Spinal cord (tissue), 10 donors: Measurements from ENCODE around the gene SEC31B. TPM values are rescaled to one million over a fixed set of nuclear protein-coding genes. Genes with fewer than 3 reads are reported as not detected.

Source experiments
- DNase-seq, 6 donors: peaks; one replicate each; pipeline versions ENCODE4 v3.0.0 to v3.0.0-alpha.2; 2013 to 2015; ENCODE audit warnings: low spot score in 6 of 6, low read depth in 4 of 6
- H3K27ac ChIP-seq: one replicate; pipeline ENCODE4 v1.5.1; 2013; ENCODE audit warnings: low read depth, low read length, control low read depth
- H3K27me3 ChIP-seq: one replicate; pipeline ENCODE4 v1.6.1; 2013; ENCODE audit warnings: low read length; ENCODE audit not compliant: control insufficient read depth, insufficient read depth
- H3K36me3 ChIP-seq: one replicate; pipeline ENCODE4 v1.6.1; 2013; ENCODE audit warnings: low read length; ENCODE audit not compliant: control insufficient read depth, insufficient read depth
- H3K4me1 ChIP-seq: one replicate; pipeline ENCODE4 v1.6.1; 2013; ENCODE audit warnings: low read length; ENCODE audit not compliant: control insufficient read depth, insufficient read depth
- H3K4me3 ChIP-seq: one replicate; pipeline ENCODE4 v1.5.1; 2013; ENCODE audit warnings: low read depth, low read length, control low read depth
- H3K9me3 ChIP-seq: one replicate; pipeline ENCODE4 v1.6.1; 2013; ENCODE audit warnings: low read length; ENCODE audit not compliant: control insufficient read depth, insufficient read depth
- WGBS: methylation state at CpG from one replicate; pipeline ENCODE4 v1.1.5; 2013; ENCODE audit warnings: missing lambda C conversion rate; ENCODE audit not compliant: insufficient coverage; 5-methylcytosine and 5-hydroxymethylcytosine counted together
- long read RNA-seq, 4 donors: transcript quantifications; one replicate each; lab custom pipeline, GENCODE V29; 2026
- polyA plus RNA-seq, 2 donors: library from polyadenylated mRNA; unstranded; fragments of 120-200 nt; gene quantifications; one replicate each; pipeline ENCODE4 v1.2.1, GENCODE V29; 2013; ENCODE audit not compliant: insufficient read length in 2 of 2
- total RNA-seq, 2 donors: library from RNA; depleted of rRNA in 1 of 2; stranded (reverse); fragments of 120-200 nt in 1 of 2; fragments of >200 nt in 1 of 2; gene quantifications; one replicate each; pipeline versions ENCODE4 v1.2.3 to v1.2.4, GENCODE V29; 2013 to 2014
- donor health status: healthy.

The SEC31B gene, protein sequence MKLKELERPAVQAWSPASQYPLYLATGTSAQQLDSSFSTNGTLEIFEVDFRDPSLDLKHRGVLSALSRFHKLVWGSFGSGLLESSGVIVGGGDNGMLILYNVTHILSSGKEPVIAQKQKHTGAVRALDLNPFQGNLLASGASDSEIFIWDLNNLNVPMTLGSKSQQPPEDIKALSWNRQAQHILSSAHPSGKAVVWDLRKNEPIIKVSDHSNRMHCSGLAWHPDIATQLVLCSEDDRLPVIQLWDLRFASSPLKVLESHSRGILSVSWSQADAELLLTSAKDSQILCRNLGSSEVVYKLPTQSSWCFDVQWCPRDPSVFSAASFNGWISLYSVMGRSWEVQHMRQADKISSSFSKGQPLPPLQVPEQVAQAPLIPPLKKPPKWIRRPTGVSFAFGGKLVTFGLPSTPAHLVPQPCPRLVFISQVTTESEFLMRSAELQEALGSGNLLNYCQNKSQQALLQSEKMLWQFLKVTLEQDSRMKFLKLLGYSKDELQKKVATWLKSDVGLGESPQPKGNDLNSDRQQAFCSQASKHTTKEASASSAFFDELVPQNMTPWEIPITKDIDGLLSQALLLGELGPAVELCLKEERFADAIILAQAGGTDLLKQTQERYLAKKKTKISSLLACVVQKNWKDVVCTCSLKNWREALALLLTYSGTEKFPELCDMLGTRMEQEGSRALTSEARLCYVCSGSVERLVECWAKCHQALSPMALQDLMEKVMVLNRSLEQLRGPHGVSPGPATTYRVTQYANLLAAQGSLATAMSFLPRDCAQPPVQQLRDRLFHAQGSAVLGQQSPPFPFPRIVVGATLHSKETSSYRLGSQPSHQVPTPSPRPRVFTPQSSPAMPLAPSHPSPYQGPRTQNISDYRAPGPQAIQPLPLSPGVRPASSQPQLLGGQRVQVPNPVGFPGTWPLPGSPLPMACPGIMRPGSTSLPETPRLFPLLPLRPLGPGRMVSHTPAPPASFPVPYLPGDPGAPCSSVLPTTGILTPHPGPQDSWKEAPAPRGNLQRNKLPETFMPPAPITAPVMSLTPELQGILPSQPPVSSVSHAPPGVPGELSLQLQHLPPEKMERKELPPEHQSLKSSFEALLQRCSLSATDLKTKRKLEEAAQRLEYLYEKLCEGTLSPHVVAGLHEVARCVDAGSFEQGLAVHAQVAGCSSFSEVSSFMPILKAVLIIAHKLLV
- total RNA-seq (10 to 100 TPM in 1 of 2 donors, 1 to 10 TPM in 1; 6.4 to 11.4 TPM), polyA plus RNA-seq (10 to 100 TPM; 23.1 to 38.4 TPM)
- long read RNA-seq, donor 1, transcript SEC31B-211 (3 exons, 2,920 nt), result major isoform, 5 of 5 reads
- long read RNA-seq, donor 1, partial matches to known transcripts, result 0 of 5 reads
- long read RNA-seq, donor 1, other reads (novel, unspliced or antisense), result 0 of 5 reads
- long read RNA-seq, donor 2, result 0 reads
- long read RNA-seq, donor 3, result 0 reads
- long read RNA-seq, donor 4, result 0 reads

DNA sequence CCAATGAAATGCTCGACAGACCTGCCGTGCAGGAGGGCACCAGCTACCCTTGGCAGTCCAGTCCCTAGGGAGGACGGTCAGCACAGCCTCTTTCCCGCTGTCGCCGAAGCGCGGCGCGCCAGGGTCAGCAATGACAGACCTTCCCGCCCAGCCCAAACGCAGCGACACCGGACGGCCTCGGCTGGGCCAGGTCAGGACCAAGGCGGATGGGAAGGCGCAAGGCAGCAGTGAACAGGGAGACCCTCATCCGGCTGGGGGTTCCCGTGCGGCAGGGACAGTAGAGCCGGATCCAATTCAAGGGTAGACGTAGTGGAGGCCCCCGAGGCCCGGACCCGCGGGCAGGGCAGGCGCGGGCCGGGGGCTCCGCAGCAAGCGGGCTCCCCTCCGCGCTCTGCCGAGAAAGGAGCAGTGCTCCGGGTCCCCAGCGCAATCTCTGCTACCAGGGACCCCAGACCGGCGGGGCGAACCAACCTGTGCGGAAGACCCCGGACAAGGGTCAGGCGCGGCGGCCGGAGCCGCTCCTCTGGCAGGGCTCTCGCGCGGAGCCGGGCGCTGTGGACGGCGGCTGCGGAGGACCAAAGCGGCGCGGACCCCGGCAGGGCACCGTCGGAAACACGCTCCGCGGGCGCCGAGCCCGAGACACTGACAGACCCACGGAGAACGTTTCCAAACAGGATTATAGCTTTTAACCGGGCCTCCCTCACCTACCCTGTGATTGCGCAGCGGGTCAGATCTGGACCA lies at the start of gene SEC31B:
Gene SEC31B, minus strand, starts transcription at position 551 of the 741 bp plus-strand sequence. CDS start 2,909 bp downstream, outside the sequence.
- Histone ChIP-seq H3K9me3 (no peaks in the 10 kb centered on the region), H3K27me3 (no peaks in the 10 kb centered on the region), H3K27ac (peak within 1 kb of the TSS; percentile 55), H3K36me3 (peaks cover 20% of the 10 kb centered on the region), H3K4me1 (peaks cover 9% of the 10 kb centered on the region), H3K4me3 (peak within 1 kb of the TSS; percentile 49)
- WGBS, result under 1% methylated on average over 69 of the region's 72 CpGs
- DNase-seq, result peak in 5 of 6 donors; percentile 24 to 81 (median 53)

DNA sequence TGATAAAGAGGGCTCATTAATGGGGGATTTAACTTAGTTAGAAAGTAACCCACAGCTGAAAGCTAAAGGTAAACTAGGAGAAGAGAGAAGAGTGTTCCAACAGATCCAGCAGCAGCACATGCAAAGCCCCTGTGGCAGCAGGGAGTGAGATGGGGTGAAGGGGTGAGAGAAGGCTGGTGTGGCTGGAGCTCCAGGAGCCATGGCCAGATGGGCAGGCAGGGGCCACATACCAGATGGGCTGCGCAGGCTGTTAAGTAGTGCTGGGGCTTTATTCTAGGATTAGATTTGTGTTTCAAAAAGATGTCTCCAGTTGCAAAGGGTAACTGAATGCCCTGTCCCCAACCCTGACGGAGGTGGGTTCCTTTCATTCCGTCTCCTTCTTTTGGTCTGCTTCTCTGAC lies 49.3 kb upstream of the SEC31B start:
- Histone ChIP-seq H3K27me3 (peaks cover 44% of the 10 kb centered on the region), H3K4me1 (no peaks in the 10 kb centered on the region), H3K36me3 (no peaks in the 10 kb centered on the region), H3K9me3 (no peaks in the 10 kb centered on the region), H3K27ac (no peak overlapping the region), H3K4me3 (no peak overlapping the region)
- DNase-seq, result no peak
- WGBS, result 80% methylated on average over 3 of the region's 3 CpGs

DNA sequence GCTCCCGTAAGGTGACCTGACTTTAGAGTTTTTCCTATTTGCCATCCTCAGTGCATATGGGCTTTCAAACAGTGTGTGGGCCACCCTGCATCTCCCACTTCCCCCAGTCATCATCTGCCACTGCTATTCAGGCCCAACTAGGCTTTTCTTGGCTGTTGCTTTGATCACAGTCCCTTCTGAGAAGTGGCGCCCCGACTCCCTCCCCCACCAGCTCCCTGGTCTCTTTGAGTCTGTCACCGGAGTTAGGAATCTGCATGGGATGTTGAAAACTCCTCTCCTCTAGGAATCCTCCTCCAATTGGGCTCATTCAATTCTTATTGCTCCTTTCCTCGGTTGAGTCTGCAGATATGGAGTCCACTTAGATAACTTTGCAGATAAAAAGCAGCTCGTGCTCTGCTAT lies 48.2 kb upstream of the SEC31B start:
- WGBS, result 36% methylated on average over 5 of the region's 6 CpGs
- H3K27ac ChIP-seq, result no peak overlapping the region
- no peaks in the 10 kb centered on the region for H3K36me3 ChIP-seq
- no peak overlapping the region for H3K4me3 ChIP-seq
- DNase-seq, result no peak
- H3K9me3 ChIP-seq, result no peaks in the 10 kb centered on the region
- peaks cover 49% of the 10 kb centered on the region for H3K27me3 ChIP-seq
- peaks cover 2% of the 10 kb centered on the region for H3K4me1 ChIP-seq

DNA sequence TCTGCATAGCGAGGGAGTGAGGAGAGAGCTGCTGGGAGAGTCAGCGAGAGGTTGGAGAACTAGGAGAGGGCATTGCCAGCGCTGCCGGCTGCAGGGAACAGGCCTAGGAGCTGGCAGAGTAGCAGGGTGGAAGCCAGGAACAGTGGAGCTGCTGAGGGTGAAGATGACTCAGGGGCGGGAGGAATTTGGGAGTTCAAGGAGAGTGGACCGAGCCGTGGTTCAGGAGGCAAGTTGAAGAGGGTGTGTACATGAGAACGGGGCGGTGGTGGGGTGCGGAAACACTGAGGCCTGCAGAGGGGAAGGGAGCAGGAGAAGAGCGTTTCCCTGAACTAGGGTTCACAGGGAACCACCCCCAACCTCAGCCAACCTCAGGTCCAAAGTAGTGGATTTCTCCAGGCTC lies 47.6 kb upstream of the SEC31B start:
- peaks cover 55% of the 10 kb centered on the region for H3K27me3 ChIP-seq
- no peaks in the 10 kb centered on the region for H3K9me3 ChIP-seq
- no peaks in the 10 kb centered on the region for H3K36me3 ChIP-seq
- no peak overlapping the region for H3K27ac ChIP-seq
- H3K4me3 ChIP-seq, result no peak overlapping the region
- WGBS, result 69% methylated on average over 5 of the region's 11 CpGs
- peaks cover 8% of the 10 kb centered on the region for H3K4me1 ChIP-seq
- DNase-seq, result no peak

DNA sequence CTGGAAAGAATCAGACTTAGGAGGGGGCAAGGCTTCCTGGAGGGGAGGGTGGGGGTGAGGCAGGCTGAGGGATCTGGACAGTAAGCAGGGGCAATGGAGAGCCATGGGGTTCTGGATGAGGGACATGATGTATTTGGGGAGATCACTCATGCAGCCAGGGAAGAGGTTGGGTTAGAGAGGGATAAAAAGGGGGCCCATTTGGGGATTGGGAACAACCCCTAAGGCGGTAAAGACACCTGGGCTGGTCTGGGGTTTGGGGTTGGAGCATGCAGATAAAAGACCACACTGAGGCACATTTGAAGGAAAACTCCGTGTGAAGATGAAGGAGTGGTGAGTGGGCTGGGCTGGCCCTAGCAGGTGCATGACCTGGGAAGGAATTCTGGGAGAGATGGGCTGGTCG lies 46.9 kb upstream of the SEC31B start:
- H3K27ac ChIP-seq, result no peak overlapping the region
- peaks cover 62% of the 10 kb centered on the region for H3K27me3 ChIP-seq
- H3K4me3 ChIP-seq, result no peak overlapping the region
- no peaks in the 10 kb centered on the region for H3K36me3 ChIP-seq
- WGBS, result 61% methylated on average over 3 of the region's 3 CpGs
- H3K9me3 ChIP-seq, result no peaks in the 10 kb centered on the region
- no peak for DNase-seq
- peaks cover 15% of the 10 kb centered on the region for H3K4me1 ChIP-seq

DNA sequence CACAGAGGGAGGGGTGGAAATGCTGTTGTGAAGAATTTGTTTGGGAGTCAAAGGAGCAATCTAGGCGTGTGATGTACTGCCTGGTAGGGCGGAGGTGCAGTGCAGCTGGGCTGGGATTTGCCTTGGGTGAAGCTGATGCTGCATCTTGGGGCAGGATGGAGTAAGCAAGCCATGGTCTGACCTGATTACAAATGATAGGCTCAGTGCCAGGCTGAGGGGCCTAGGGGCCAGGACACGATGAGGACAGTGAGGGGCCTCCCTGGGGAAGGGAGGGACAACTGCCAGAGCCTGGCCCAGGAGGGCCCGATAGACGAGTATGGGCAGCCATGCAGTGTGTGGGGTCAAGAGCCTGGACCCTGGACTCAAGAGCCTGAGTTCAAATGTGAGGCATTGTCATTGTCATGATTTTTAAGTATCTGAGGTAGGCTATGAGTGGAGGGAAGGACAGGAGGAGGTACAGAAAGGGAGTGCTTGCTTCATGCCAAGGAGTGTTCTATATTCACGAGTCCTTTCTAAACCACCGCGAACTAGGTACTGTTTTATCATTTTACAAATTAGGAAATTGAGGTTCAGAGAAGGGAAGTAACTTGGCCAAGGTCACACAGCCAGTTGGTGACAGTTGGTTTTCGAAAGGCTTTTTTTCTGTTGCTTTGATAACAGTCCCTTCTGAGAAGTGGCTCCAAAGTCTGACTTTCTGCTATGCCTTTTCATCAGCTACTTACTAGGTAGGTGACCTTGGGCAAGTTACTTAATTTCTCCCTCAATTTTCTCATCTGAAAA lies 45.7 kb upstream of the SEC31B start:
- DNase-seq, result no peak
- no peak overlapping the region for H3K27ac ChIP-seq
- H3K9me3 ChIP-seq, result no peaks in the 10 kb centered on the region
- WGBS, result 83% methylated on average over 8 of the region's 9 CpGs
- peaks cover 61% of the 10 kb centered on the region for H3K27me3 ChIP-seq
- H3K36me3 ChIP-seq, result no peaks in the 10 kb centered on the region
- peaks cover 15% of the 10 kb centered on the region for H3K4me1 ChIP-seq
- H3K4me3 ChIP-seq, result no peak overlapping the region

DNA sequence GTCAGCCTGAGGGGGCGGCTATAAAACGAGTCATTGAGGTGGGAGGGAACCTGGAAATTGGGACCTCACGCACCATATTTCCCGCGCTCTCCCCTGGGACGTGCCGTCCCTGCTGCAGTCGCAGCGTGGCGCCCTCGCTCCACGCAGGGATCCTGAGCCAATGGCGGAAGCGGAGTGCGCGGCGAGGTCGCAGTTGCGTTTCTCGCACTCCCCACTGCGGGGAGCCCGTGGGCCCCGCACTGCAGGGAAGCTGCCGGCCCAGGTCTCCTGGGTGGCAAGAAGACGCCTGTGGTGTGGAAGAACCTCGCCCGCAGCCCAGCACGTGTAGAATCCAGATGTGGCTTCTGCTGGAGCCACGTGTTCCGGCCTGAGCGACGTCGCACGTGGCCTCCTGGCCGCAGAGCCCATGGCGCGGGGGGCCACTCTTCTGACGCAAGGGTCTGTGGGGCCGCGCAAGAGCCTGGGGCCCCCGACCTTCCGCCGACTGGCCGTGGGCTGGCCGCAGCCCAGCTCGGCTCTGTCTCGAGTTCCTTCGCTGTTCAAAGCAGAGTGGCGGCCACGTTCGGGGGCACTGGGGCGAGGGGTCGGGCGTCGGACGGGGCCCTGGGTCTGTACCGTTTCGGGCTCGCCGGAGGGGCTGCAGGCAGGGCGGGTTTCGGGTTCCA lies 42.5 kb upstream of the SEC31B start:
- H3K27me3 ChIP-seq, result peaks cover 41% of the 10 kb centered on the region
- WGBS, result 4% methylated on average over 62 of the region's 62 CpGs
- H3K4me3 ChIP-seq, result no peak overlapping the region
- DNase-seq, result peak; percentile 22 to 93 (median 62)
- H3K9me3 ChIP-seq, result no peaks in the 10 kb centered on the region
- peaks cover 5% of the 10 kb centered on the region for H3K36me3 ChIP-seq
- no peak overlapping the region for H3K27ac ChIP-seq
- H3K4me1 ChIP-seq, result peaks cover 15% of the 10 kb centered on the region

DNA sequence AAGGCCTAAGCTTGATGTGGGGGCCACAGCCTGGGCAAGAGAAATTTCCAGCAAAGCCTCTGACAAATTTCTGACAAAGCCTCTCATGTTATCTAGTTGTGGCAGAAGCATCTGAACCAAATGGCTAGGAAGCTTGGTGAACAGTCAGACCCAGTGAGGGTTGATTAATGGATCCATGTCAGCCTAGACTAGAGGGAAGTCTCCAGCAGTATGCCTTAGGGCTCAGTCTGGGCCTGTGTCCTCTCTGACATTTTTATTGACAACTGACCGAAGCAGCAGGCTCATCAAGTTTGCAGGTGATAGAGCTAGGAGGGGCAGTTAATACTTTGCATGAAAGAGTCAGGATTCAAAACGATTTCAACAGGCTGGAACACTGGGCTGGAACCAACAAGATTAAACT lies 41.3 kb upstream of the SEC31B start:
- H3K27me3 ChIP-seq, result peaks cover 33% of the 10 kb centered on the region
- H3K27ac ChIP-seq, result no peak overlapping the region
- H3K36me3 ChIP-seq, result peaks cover 7% of the 10 kb centered on the region
- 65% methylated on average over 2 of the region's 2 CpGs for WGBS
- H3K4me1 ChIP-seq, result peaks cover 15% of the 10 kb centered on the region
- DNase-seq, result no peak
- no peak overlapping the region for H3K4me3 ChIP-seq
- no peaks in the 10 kb centered on the region for H3K9me3 ChIP-seq
